HepG2 (cell line): ENCODE measurements around the gene SLC9A1. TPM values are rescaled to one million over a fixed set of nuclear protein-coding genes. Genes with fewer than 3 reads are reported as not detected.

ENCODE experiments used
- CTCF ChIP-seq: sonication (generic); formaldehyde crosslinking; IDR thresholded peaks from 2 replicates; pipeline ENCODE4 v1.5.0; 2020; ENCODE audit warnings: mild to moderate bottlenecking, missing genetic modification reagents, moderate library complexity
- HIC2 ChIP-seq: sonication (generic); formaldehyde crosslinking; IDR thresholded peaks from 2 replicates; pipeline ENCODE4 v1.9.0; 2022; ENCODE audit warnings: low read depth, missing genetic modification reagents
- ISL2 ChIP-seq: sonication (generic); formaldehyde crosslinking; IDR thresholded peaks from 2 replicates; pipeline ENCODE4 v1.5.0; 2020; ENCODE audit warnings: missing genetic modification reagents
- MEIS2 ChIP-seq: sonication (generic); formaldehyde crosslinking; IDR thresholded peaks from 2 replicates; pipeline ENCODE4 v1.9.0; 2021; ENCODE audit warnings: mild to moderate bottlenecking, missing genetic modification reagents
- MXD1 ChIP-seq: sonication (generic); formaldehyde crosslinking; IDR thresholded peaks from 2 replicates; pipeline ENCODE4 v1.4.0; 2020; ENCODE audit warnings: mild to moderate bottlenecking, missing genetic modification reagents
- NFYB ChIP-seq: sonication (generic); formaldehyde crosslinking; IDR thresholded peaks from 2 replicates; pipeline ENCODE4 v1.4.0; 2020; ENCODE audit warnings: missing genetic modification reagents
- NR2F2 ChIP-seq: IDR thresholded peaks from 2 replicates; pipeline ENCODE4 v1.6.1; 2012; ENCODE audit warnings: low read depth, inconsistent platforms, borderline replicate concordance
- PAX8 ChIP-seq: sonication (generic); formaldehyde crosslinking; IDR thresholded peaks from 2 replicates; pipeline ENCODE4 v1.8.0; 2022; ENCODE audit warnings: mild to moderate bottlenecking, missing genetic modification reagents, borderline replicate concordance
- PCBP1 ChIP-seq: fragments of 200-400 bp; formaldehyde crosslinking; IDR thresholded peaks from 2 replicates; pipeline ENCODE4 v1.6.1; 2017; ENCODE audit warnings: mild to moderate bottlenecking, low read depth, low read length, borderline replicate concordance
- PRMT3 ChIP-seq: sonication (generic); formaldehyde crosslinking; IDR thresholded peaks from 2 replicates; pipeline ENCODE4 v1.8.1; 2022; ENCODE audit warnings: low read depth, mild to moderate bottlenecking, moderate library complexity, missing genetic modification reagents, borderline replicate concordance
- RAD51 ChIP-seq: fragments of 450-650 bp; IDR thresholded peaks from 2 replicates; pipeline ENCODE4 v1.6.1; 2016; ENCODE audit warnings: borderline replicate concordance
- RXRA ChIP-seq: sonication (generic); formaldehyde crosslinking; IDR thresholded peaks from 2 replicates; pipeline ENCODE4 v1.5.1; 2020; ENCODE audit warnings: missing genetic modification reagents
- TFE3 ChIP-seq: IDR thresholded peaks from 2 replicates; pipeline ENCODE4 v1.6.1; 2016
- ZMAT3 ChIP-seq: sonication (generic); formaldehyde crosslinking; conservative IDR thresholded peaks from 2 replicates; pipeline ENCODE4 v1.7.0; 2021; ENCODE audit warnings: missing genetic modification reagents
- ZNF260 ChIP-seq: sonication (generic); formaldehyde crosslinking; IDR thresholded peaks from 2 replicates; pipeline ENCODE4 v1.4.0; 2020; ENCODE audit warnings: missing genetic modification reagents, low read depth, mild to moderate bottlenecking, borderline replicate concordance
- ZNF282 ChIP-seq: fragments of 450-650 bp; IDR thresholded peaks from 2 replicates; pipeline ENCODE4 v1.6.1; 2018; ENCODE audit not compliant: partially characterized antibody
- ZNF354B ChIP-seq: sonication (generic); formaldehyde crosslinking; IDR thresholded peaks from 2 replicates; pipeline ENCODE4 v1.8.0; 2022; ENCODE audit warnings: mild to moderate bottlenecking, missing genetic modification reagents
- ZNF746 ChIP-seq: sonication (generic); formaldehyde crosslinking; IDR thresholded peaks from 2 replicates; pipeline ENCODE4 v1.8.0; 2022; ENCODE audit warnings: mild to moderate bottlenecking, missing genetic modification reagents
- polyA plus RNA-seq, 8 experiments: library from polyadenylated mRNA; depleted of rRNA in 3 of 8; stranded (reverse) in 7 of 8; unstranded in 1 of 8; fragments of >200 nt; fragmentation: Illumina TruSeq in 4 of 8; extraction: Trizol in 4 of 8; gene quantifications; 2 replicates each; pipeline versions ENCODE4 v1.2.1 to v1.2.3, GENCODE V29; 2011 to 2016; ENCODE audit warnings: low read depth in 4 of 8, missing spikeins in 1 of 8, mixed read lengths in 1 of 8; ENCODE audit not compliant: insufficient read depth in 1 of 8
- total RNA-seq, 5 experiments: library from RNA; depleted of rRNA; stranded (reverse); fragments of >200 nt; fragmentation: Illumina TruSeq; extraction: Trizol; gene quantifications; 2 replicates each; pipeline ENCODE4 v1.2.3, GENCODE V29; 2016; ENCODE audit warnings: low read depth in 1 of 5
- TF ChIP-seq, protein P1 (sequence below): sonication (generic); formaldehyde crosslinking; IDR thresholded peaks from 2 replicates; pipeline ENCODE4 v1.5.0; 2020; ENCODE audit warnings: mild to moderate bottlenecking, missing genetic modification reagents, borderline replicate concordance
- TF ChIP-seq, protein P2 (sequence below): sonication (generic); formaldehyde crosslinking; conservative IDR thresholded peaks from 2 replicates; pipeline ENCODE4 v1.4.0; 2020; ENCODE audit warnings: missing genetic modification reagents

SLC9A1 gene
- total and polyA plus RNA-seq, 2 of the 13 experiments (the other 11 are each of a cell fraction or from before 2014, with no cell fraction given) = 1.4 to 2.9 TPM

- TF ChIP-seq, protein P1, sequence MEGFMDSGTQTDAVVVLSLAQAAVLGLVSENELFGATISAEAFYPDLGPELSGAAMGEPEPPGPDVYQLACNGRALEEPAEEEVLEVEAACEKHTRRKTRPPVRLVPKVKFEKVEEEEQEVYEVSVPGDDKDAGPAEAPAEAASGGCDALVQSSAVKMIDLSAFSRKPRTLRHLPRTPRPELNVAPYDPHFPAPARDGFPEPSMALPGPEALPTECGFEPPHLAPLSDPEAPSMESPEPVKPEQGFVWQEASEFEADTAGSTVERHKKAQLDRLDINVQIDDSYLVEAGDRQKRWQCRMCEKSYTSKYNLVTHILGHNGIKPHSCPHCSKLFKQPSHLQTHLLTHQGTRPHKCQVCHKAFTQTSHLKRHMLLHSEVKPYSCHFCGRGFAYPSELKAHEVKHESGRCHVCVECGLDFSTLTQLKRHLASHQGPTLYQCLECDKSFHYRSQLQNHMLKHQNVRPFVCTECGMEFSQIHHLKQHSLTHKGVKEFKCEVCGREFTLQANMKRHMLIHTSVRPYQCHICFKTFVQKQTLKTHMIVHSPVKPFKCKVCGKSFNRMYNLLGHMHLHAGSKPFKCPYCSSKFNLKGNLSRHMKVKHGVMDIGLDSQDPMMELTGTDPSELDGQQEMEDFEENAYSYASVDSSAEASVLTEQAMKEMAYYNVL = peak; percentile 50; the same call in 1 of the 2 replicates
- TF ChIP-seq HIC2 (CRISPR knock-in tag) = no peak
- 0 out of 2 replicates have a peak, but pooled peaks have one; percentile 37 for TF ChIP-seq NFYB (CRISPR knock-in tag)
- peak; percentile 86 for TF ChIP-seq TFE3 (CRISPR knock-in tag)
- TF ChIP-seq ZNF354B (CRISPR knock-in tag) = no peak
- TF ChIP-seq RAD51 = no peak
- TF ChIP-seq MXD1 (CRISPR knock-in tag) = peak; percentile 72; the same call in 1 of the 2 replicates
- TF ChIP-seq ZNF746 (CRISPR knock-in tag) = no peak
- no peak for TF ChIP-seq PCBP1
- peak; percentile 73 for TF ChIP-seq RXRA
- peak; percentile 95 for TF ChIP-seq PRMT3 (CRISPR knock-in tag)
- TF ChIP-seq ZNF260 (CRISPR knock-in tag) = no peak
- 0 out of 2 replicates have a peak, but pooled peaks have one; percentile 48 for TF ChIP-seq ZMAT3 (CRISPR knock-in tag)
- TF ChIP-seq, protein P2, sequence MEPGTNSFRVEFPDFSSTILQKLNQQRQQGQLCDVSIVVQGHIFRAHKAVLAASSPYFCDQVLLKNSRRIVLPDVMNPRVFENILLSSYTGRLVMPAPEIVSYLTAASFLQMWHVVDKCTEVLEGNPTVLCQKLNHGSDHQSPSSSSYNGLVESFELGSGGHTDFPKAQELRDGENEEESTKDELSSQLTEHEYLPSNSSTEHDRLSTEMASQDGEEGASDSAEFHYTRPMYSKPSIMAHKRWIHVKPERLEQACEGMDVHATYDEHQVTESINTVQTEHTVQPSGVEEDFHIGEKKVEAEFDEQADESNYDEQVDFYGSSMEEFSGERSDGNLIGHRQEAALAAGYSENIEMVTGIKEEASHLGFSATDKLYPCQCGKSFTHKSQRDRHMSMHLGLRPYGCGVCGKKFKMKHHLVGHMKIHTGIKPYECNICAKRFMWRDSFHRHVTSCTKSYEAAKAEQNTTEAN = peak; percentile 88
- 0 out of 2 replicates have a peak, but pooled peaks have one; percentile 51 for TF ChIP-seq PAX8
- peak; percentile 85 for TF ChIP-seq ISL2 (CRISPR knock-in tag)
- peak; percentile 29; the same call in 1 of the 2 replicates for TF ChIP-seq NR2F2
- peak; percentile 90 for TF ChIP-seq CTCF (CRISPR knock-in tag)
- no peak for TF ChIP-seq ZNF282
- TF ChIP-seq MEIS2 (CRISPR knock-in tag) = peak; percentile 95; the same call in 1 of the 2 replicates
Measured at GRCh38 chr1:27154991-27155781, at the start of gene SLC9A1 (continued).
